ENCODE measurements around the gene NMS. TPM values are rescaled to one million over a fixed set of nuclear protein-coding genes. Genes with fewer than 3 reads are reported as not detected.

NMS gene
- total RNA-seq, 2 experiments from 2014 or later, result not detected

GRCh38 chr2:100425573-100426383, 44.5 kb upstream of the NMS start:
- Histone ChIP-seq H4K20me1 (ENCODE audit: insufficient read depth, low read length) (no peaks in the 10 kb centered on the region), H3K4me3 (ENCODE audit: low read depth, low read length, poor library complexity, severe bottlenecking) (no peak overlapping the region), H3K9me2 (ENCODE audit: insufficient read depth, low read length) (no peaks in the 10 kb centered on the region), H3K4me1 (ENCODE audit: insufficient read depth, low read length, poor library complexity, severe bottlenecking) (no peaks in the 10 kb centered on the region), H3K79me2 (ENCODE audit: insufficient read depth, low read depth, low read length) (no peaks in the 10 kb centered on the region), H3K36me3 (ENCODE audit: insufficient read depth, low read length) (no peaks in the 10 kb centered on the region), H3K27ac (ENCODE audit: low read depth, low read length, poor library complexity, severe bottlenecking) (no peak overlapping the region), H3K4me2 (ENCODE audit: low read length) (no peak overlapping the region), H2AFZ (ENCODE audit: low read length) (no peak overlapping the region), H3K9me3 (ENCODE audit: low read length) (peaks cover 15% of the 10 kb centered on the region)
- ChIA-PET CTCF (ENCODE audit: unreplicated experiment) (interaction anchor here (1.0 kb wide), 1 partner anchor 9 kb away, joined by 4 read pairs; the partner anchor contains the start of gene CHST10), POLR2A (no interaction called here)
- DNase-seq (ENCODE audit: low spot score), result no peak
- BruUV-seq (replicated peaks), result no TSS peak
- intact Hi-C loops (cut with micrococcal nuclease; ENCODE audit: unreplicated experiment), result no loop called here
- TF ChIP-seq EZH2phosphoT487 (IDR thresholded peaks at IDR 0.05; ENCODE audit: borderline replicate concordance, low read depth, low read length) (no peak), CTCF (conservative IDR thresholded peaks at IDR 0.05; ENCODE audit: low read length) (no peak)

- intact Hi-C loops (cut with micrococcal nuclease; ENCODE audit: unreplicated experiment), result no loop called here
- no peak overlapping the region for H3K4me2 ChIP-seq (ENCODE audit: low read length)
- TF ChIP-seq CTCF (conservative IDR thresholded peaks at IDR 0.05; ENCODE audit: low read length) (no peak), EZH2phosphoT487 (IDR thresholded peaks at IDR 0.05; ENCODE audit: borderline replicate concordance, low read depth, low read length) (no peak)
- no peaks in the 10 kb centered on the region for H3K9me2 ChIP-seq (ENCODE audit: insufficient read depth, low read length)
- no peaks in the 10 kb centered on the region for H3K4me1 ChIP-seq (ENCODE audit: insufficient read depth, low read length, poor library complexity, severe bottlenecking)
- no peak overlapping the region for H3K27ac ChIP-seq (ENCODE audit: low read depth, low read length, poor library complexity, severe bottlenecking)
- ChIA-PET CTCF (ENCODE audit: unreplicated experiment) (no interaction called here), POLR2A (no interaction called here)
- H4K20me1 ChIP-seq (ENCODE audit: insufficient read depth, low read length), result no peaks in the 10 kb centered on the region
- H3K36me3 ChIP-seq (ENCODE audit: insufficient read depth, low read length), result no peaks in the 10 kb centered on the region
- BruUV-seq (replicated peaks), result no TSS peak
- no peak for DNase-seq (ENCODE audit: low spot score)
- H3K9me3 ChIP-seq (ENCODE audit: low read length), result peaks cover 15% of the 10 kb centered on the region
- no peaks in the 10 kb centered on the region for H3K79me2 ChIP-seq (ENCODE audit: insufficient read depth, low read depth, low read length)
- no peak overlapping the region for H3K4me3 ChIP-seq (ENCODE audit: low read depth, low read length, poor library complexity, severe bottlenecking)
- no peak overlapping the region for H2AFZ ChIP-seq (ENCODE audit: low read length)
Observed at GRCh38 chr2:100426384-100426720, 43.9 kb upstream of the NMS start.

- no peak overlapping the region for H3K27ac ChIP-seq (ENCODE audit: low read depth, low read length, poor library complexity, severe bottlenecking)
- BruUV-seq (replicated peaks), result no TSS peak
- H2AFZ ChIP-seq (ENCODE audit: low read length), result no peak overlapping the region
- ChIA-PET CTCF (ENCODE audit: unreplicated experiment) (no interaction called here), POLR2A (no interaction called here)
- H3K4me2 ChIP-seq (ENCODE audit: low read length), result no peak overlapping the region
- TF ChIP-seq CTCF (conservative IDR thresholded peaks at IDR 0.05; ENCODE audit: low read length) (no peak), EZH2phosphoT487 (IDR thresholded peaks at IDR 0.05; ENCODE audit: borderline replicate concordance, low read depth, low read length) (no peak)
- no peaks in the 10 kb centered on the region for H3K79me2 ChIP-seq (ENCODE audit: insufficient read depth, low read depth, low read length)
- peaks cover 15% of the 10 kb centered on the region for H3K9me3 ChIP-seq (ENCODE audit: low read length)
- no peaks in the 10 kb centered on the region for H3K36me3 ChIP-seq (ENCODE audit: insufficient read depth, low read length)
- no peaks in the 10 kb centered on the region for H3K9me2 ChIP-seq (ENCODE audit: insufficient read depth, low read length)
- no peaks in the 10 kb centered on the region for H3K4me1 ChIP-seq (ENCODE audit: insufficient read depth, low read length, poor library complexity, severe bottlenecking)
- no peaks in the 10 kb centered on the region for H4K20me1 ChIP-seq (ENCODE audit: insufficient read depth, low read length)
- no peak overlapping the region for H3K4me3 ChIP-seq (ENCODE audit: low read depth, low read length, poor library complexity, severe bottlenecking)
- intact Hi-C loops (cut with micrococcal nuclease; ENCODE audit: unreplicated experiment), result no loop called here
- no peak for DNase-seq (ENCODE audit: low spot score)
Observed at GRCh38 chr2:100427111-100427510, 43.2 kb upstream of the NMS start.
